ACHN (cell line): Measurements from ENCODE around the gene CYB561A3.
"Not testable (repeated sequence)": the region's sequence is repeated elsewhere in the genome, so short reads cannot be mapped to it uniquely, and the experiment has no call there.

Source experiments
- DNase-seq: peaks from one replicate; pipeline ENCODE4 v3.0.0-alpha.2; 2015
- in situ Hi-C: cut with HindIII; loops from 2 replicates; pipeline ENCODE4 v1.10.0; 2017; ENCODE audit warnings: low sequenced_read_pairs, low pct_ligation_motif_present, low pct_unique_long_range_greater_than_20kb

The CYB561A3 gene, protein sequence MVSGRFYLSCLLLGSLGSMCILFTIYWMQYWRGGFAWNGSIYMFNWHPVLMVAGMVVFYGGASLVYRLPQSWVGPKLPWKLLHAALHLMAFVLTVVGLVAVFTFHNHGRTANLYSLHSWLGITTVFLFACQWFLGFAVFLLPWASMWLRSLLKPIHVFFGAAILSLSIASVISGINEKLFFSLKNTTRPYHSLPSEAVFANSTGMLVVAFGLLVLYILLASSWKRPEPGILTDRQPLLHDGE

DNA sequence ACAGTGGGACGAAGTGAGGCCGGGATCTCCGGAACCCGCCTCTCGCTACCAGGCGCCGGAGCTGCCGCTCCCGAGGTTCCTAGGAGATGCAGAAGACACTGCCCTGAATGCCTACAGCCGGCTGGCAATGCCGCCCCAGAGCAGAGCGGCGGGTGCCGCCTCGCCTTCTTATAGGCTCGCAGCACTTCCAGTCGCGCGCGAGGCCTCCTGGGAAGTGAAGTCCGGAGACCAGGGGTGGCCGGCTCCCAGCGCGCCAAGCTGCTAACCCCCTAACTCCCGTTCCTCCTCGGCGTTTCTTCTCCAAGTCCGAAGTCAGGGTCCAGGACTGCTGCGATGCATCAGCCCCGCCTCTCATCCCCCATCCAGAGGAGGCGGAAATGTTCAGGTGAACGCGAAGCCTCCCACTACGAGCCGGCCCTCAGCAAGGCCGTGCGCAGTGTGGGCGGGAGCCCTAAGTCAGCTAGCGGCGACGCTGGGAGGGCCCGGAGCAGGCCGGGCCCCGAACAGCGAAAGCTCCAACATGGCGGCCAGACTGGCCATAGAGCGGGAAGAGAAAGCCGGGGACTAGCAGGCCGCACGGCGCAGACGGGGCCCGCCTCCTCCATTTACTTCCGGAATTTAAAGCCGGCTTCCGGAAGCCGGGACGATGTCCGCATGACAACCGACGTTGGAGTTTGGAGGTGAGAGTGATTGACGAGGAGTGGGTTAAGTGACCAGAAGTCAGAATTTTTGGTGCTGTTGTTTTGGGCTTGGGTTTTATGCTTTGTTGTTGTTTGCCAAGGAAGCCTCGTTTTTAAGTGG lies at the start of gene CYB561A3, which contains the start of gene TMEM138:
Gene CYB561A3, minus strand, starts transcription at position 142 of the 801 bp plus-strand sequence. CDS start 5,169 bp downstream, outside the sequence.
Gene TMEM138, plus strand, starts transcription at position 634 of the 801 bp plus-strand sequence. CDS start 2,017 bp downstream, outside the sequence.
- in situ Hi-C loops = no loop called here
- peak; percentile 91 for DNase-seq

DNA sequence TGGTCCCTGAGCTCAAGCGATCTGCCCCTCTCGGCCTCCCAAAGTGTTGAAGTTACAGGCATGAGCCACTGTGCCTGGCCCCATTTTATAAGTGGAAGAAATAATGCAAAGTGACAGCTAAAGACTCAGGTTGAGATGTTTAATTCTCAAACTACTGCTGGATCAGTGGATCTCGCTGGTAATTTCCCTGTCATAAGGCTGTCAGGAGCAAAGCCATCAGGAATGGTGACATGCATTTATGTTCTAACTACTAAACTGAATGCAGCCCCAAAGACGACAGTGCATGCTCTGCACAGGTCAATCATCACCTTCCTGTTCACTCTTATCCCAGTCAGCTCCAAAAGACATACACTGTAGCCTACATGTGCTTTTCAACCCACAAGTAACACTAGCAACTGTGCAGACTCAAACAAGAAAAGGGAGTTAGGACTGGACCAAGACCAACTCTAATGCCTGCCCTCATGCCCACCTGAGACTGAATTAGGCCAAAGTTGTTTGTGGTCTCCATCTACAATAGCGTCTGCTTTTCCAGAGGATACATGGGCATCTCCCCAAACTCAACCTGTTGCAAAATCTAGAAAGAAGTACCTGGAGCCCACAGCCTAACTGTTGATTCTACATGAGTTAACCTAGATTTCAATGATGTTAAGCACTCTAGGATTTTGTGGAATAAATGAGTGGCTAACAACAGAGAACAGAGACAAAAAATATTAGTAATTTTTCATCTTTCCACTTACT lies 45.5 kb upstream of the CYB561A3 start:
- in situ Hi-C loops = no loop called here

DNA sequence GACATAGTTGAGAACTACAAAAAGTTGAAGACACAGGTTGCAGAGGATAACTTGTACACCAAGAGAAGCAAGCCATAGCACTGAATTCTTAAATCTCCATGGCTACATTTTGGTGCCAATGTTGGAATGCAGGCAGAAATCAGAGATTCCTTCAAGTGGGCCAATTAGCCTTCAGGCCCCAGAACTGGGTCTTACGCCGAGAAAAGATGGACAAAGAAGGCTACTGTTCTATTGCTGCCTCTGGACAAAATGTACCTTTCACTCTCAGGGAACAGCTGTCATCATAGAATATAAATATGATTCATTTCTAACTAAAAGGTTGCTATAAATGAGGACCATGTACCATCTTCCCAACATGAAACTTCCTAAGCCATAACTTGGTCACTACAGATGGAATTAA lies 44.4 kb upstream of the CYB561A3 start:
- no peak for DNase-seq
- in situ Hi-C loops = no loop called here

More for the DNA sequence above, 45.5 kb upstream of the CYB561A3 start:
- DNase-seq = no peak

DNA sequence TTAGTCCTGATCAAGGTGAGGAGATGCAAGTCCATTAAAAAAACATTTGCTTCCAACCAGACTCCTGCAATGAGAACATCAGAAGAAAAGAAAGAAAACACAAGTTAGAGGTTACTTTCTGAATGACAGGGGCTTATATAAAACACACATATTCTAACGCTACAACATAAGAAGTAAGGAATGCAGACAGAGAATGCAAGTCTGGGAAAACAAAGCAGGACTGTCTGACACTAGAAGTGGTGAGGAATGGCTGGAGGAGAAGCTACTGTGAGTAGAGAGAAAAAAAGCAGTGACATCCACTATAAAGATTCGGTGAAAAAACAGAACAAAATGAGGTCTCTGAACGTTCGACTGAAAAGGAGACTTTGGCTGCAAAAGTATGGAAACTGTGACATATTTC lies 43.0 kb upstream of the CYB561A3 start:
- in situ Hi-C loops = no loop called here
- no peak for DNase-seq

DNA sequence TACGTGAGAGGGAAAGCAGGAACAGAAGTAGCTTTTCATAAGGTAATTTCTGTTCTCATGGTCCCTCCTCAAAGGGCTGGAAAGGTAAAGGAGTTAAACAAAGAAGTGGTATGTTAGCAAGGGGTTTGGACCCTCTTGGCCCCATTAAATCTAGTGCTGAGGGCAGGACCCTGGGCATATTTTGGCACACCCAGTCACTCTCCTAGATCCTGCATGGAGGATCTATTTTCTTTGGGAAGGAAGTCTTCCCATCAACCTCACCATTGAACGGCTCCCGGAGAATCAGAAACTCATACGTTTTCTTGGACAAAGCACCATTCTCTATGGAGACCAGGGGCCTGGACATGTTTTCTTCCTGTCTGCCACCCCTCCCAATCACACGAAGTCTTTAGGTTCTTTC lies 42.4 kb upstream of the CYB561A3 start:
- in situ Hi-C loops = no loop called here

DNA sequence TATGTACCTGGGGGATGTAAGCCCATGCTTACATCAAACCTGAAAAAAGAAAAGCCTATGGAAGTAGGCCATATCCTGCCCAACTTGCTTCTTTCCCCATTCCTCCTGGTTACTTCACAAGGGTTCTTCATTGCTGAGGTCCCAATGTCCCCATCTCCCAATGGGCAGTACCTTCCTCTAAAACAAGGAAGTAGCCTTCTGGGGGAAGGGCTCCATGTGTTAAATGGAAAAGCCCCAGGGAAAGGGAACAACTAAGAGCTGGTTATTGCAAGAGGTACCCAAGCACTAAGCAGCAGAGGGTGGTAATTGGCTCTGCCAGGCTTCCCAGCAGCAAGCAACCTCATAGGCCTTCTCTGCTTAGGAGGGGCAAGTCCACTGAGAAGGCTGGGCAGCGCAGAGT lies 42.0 kb upstream of the CYB561A3 start:
- in situ Hi-C loops = no loop called here
- no peak for DNase-seq

More for the DNA sequence above, 42.4 kb upstream of the CYB561A3 start:
- no peak for DNase-seq

DNA sequence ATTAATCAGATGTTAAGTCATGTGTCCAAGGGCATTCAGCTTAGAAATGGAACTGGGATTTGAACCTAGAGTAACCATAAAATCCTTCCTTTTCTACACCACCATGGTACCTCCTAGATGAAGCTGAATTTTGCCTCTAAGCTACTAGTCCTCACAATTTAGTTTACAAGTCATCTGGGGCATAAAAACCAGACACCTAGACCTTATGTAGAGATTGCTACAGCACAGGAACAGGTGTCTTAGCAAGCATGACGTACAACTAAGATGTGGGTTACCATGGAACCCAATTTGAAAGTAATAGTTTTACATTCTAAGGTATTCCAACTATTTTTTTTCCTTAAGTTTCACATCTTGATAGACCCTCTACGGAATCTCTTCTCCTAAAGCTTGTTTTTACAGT lies 39.9 kb upstream of the CYB561A3 start:
- no peak for DNase-seq
- in situ Hi-C loops = no loop called here

DNA sequence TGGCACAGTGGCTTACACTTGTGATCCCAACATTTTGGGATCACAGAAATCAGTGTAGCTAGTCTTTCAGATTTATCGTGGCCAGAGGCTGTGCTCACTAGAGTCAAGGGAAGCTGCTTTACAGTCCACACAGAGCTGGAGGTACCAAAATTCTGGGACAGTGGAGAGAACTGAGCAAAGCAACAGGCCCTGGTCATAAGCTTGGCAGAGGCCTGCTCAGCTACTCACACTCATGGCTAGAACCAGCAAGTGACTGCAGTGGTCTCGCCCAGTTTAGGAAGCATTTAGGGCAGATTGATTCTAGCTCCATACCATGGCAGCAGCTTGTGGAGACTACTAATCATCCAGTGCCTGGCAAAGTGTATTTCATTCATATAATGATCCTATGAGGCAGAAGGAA lies 39.5 kb upstream of the CYB561A3 start:
- in situ Hi-C loops = no loop called here
- DNase-seq = no peak

DNA sequence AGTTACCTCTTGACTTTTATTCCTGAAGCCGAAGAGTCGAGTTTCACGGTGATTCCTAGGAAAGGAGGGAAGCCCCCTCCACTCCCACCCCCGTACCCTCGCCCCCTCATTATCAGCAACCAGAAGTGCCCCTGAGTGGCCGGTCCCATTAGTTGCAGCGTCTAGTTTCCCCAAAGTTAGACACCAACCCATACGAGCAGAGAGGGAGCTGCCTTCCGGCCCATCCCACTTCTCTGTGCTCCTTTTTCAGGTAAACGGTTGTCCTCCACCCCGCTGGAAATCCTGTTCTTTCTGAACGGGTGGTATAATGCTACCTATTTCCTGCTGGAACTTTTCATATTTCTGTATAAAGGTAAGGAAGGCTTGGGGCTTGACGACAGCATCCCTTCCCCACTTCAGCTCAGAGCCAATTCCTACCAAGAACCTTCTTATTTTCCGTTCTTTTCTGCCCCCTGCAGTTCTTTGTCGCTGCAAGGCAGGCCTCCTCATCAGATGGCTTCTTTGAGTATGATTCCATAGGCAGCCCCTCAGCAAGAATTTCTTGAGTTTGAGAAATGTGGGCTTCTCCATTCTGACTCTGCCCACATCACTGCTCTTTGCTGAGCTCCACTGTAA lies 31.4 kb upstream of the CYB561A3 start:
- DNase-seq = peak; percentile 30
- in situ Hi-C loops = no loop called here

DNA sequence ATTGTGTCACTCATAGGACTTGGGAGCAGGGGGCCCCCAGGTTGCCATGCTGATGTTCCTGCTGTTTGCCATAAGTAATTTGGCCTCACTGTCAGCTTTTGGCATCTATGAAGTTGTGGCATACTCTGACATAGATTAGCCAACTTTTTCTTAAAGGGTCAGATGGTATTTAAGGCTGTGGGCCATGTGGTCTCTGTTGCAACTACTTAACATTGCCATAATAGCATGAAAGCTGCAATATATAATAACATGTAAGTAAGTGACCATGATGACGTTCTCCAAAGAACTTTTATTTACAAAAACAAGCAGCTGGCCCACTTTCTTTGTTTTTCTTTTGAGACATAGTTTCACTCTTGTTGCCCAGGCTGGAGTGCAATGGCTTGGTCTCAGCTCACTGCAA lies 28.5 kb upstream of the CYB561A3 start:
- in situ Hi-C loops = no loop called here
- no peak for DNase-seq

DNA sequence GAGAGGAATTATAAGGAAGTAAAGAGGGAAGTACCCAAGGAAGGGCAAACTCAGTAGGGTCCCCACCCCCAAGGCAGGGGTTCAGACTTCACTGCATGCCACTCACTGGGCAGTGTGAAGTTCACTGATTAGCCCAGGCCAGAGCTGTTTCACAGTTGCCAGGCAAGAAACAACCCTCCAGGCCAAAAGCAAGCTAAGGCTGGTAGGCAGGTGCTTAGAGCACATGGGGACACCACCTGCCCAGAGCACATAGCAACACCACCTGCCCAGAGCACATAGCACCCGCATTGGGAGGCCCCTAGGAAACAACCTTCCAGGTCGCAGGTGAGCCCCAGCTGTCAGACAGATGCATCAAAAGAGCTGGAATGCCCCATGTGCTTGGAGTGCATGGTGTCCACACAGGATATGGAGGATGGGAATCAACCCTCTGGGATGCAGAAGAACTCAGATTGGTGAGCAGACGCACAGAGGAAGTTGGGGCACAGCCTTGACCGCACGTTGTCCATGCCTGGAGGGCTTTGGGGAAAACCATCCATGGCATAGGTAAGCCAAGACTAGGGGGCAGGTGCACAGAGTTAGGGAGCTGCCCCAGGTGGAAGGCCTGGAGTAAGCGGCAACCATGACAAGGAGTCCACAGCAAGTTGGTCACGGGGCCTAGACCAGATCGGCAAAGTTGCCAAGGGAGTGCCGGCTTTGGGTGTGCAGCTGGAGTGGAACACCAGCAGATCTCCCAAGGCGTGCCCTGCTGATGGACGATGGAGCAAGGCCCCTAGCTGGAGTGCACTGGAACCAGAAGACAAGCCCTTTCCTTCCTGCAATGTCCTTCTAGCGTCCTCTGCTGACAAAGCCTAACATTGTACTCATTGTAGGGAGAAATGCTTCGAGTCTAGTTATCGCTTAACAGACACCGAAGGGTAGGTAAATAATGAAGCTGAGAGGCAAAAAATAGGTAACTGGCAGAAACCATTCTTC lies 22.9 kb upstream of the CYB561A3 start:
- no peak for DNase-seq
- in situ Hi-C loops = no loop called here

DNA sequence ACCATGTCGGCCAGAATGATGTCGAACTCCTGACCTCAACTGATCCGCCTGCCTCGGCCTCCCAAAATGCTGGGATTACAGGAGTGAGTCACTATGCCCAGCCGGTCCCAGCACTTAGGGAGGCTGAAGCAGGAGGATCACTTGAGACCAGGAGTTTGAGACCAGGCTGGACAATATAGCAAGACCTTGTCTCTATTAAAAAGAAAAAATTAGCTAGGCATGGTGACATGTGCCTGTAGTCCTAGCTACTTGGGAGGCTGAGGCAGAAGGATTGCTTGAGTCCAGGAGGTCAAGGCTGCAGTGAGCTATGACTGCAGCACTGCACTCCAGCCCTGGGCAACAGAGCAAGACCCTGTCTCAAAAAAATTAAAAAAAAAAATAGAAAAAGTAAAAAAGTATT lies 22.2 kb upstream of the CYB561A3 start:
- in situ Hi-C loops, DNase-seq: not testable (repeated sequence)

DNA sequence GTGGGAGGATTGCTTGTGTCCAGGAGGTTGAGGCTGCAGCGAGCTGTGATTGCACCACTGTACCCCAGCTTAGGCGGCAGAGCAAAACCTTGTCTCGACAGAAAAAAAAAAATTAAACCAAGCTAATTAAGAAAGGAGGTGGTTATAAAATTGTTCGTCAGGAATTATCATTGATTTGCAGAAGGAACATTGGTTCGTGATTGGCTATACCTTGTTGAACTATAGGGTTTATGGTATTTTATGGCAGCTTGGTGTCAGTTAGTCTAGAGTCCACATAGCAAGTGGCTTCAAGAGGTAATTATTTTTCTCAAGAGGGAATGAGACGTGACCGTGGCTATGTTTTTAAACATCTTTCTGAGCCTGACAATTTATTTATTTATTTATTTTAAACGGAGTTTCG lies 19.2 kb upstream of the CYB561A3 start:
- no peak for DNase-seq
- in situ Hi-C loops = no loop called here

DNA sequence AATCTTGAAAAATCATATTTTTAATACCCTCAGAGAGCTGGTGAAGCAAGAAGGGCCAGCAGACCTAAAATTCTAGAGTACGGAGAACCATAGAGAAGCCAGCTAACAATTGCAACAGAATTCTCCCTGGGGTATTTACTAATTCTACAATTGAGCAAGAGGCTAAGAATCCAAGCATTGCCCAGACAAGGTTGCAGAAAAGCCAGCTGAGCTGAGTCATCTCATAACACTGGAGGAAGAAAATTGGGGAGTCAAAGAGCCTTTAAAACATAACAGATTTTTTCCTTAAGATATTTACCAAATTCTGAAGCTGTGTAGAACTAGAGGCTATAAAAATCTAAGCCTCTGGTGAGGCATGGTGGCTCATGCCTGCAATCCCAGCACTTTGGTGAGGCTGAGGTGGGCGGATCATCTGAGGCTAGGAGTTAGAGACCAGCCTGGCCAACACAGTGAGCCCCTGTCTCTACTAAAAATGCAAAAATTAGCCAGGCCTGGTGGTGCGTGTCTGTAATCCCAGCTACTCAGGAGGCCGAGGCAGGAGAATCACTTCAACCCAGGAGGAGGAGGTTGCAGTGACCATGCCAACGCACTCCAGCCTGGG lies 17.1 kb upstream of the CYB561A3 start:
- in situ Hi-C loops = no loop called here
- DNase-seq = peak; percentile 38

DNA sequence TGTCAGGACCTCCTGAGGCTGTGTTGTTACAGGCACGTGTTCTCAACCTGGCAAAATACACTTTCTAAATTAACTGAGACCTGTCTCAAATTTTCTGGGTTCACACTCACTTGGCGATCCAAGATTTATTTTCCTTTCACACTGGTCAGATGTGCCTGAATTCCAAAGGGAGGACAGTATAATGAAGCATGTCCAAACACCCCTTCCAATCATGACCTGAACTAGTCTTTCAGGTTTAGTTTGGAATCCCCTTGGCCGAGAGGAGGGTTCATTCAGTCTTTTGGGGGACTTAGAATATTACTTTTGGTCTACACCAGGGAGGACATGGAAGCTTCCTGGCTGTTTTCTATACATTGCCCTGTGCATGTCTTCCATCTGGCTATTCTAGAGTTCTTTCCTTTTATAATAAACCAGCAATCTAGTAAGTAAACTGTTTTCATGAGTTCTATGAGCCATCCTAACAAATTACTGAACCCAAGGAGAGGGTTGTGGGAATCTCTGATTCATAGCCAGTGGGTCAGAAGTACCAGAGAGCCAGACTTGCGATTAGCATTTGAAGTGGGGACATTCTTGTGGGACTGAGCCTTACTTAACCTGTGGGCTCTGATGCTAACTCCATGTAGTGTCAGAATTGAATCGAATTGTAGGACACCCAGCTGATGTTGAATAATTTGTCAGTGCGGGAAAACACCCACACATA lies 15.9 kb upstream of the CYB561A3 start:
- in situ Hi-C loops = no loop called here
- DNase-seq = no peak

DNA sequence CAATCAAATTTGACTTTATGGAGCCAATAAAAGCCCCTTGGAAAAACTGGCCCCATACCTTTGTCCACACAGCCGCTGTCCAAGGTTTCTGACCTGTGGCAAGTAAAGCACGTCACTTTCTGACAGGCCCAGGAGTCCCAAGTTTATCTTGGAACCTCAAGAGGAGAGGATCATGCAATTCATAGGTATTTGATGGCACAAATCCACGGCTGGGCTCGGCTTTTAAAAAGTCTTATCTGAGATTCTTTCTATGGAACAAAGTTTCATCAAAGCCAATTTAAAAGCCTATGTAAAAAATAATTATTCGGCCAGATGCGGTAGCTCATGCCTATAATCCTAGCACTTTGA lies 14.1 kb upstream of the CYB561A3 start:
- in situ Hi-C loops = no loop called here
- no peak for DNase-seq
